Fibroblast of skin of scalp (primary cell): ENCODE results near the gene ATP5F1D.

Experiments
- DNase-seq: peaks from one replicate; pipeline ENCODE4 v3.0.0-alpha.2; 2013

The ATP5F1D gene

GRCh38 chr19:1283207-1283916 lies 41.8 kb downstream of the ATP5F1D start:
- DNase-seq: no peak

- DNase-seq: no peak
Measured at GRCh38 chr19:1283917-1284292, 42.4 kb downstream of the ATP5F1D start.

- DNase-seq: no peak
Measured at GRCh38 chr19:1284293-1284978, 42.9 kb downstream of the ATP5F1D start.

- no peak for DNase-seq
Measured at GRCh38 chr19:1284979-1285736, 43.6 kb downstream of the ATP5F1D start.

GRCh38 chr19:1285737-1286360 lies 44.3 kb downstream of the ATP5F1D start, which contains the start of gene EFNA2:
EFNA2 (plus strand) TSS chr19:1285873; CDS start chr19:1286169, 296 bp downstream.
- DNase-seq: no peak

GRCh38 chr19:1286487-1287353 lies 45.2 kb downstream of the ATP5F1D start:
- no peak for DNase-seq

GRCh38 chr19:1287354-1288225 lies 46.0 kb downstream of the ATP5F1D start:
- DNase-seq: no peak

GRCh38 chr19:1288226-1288612 lies 46.7 kb downstream of the ATP5F1D start:
- no peak for DNase-seq

GRCh38 chr19:1288833-1289685 lies 47.5 kb downstream of the ATP5F1D start:
- no peak for DNase-seq

GRCh38 chr19:1289686-1290025 lies 48.1 kb downstream of the ATP5F1D start:
- DNase-seq: no peak

GRCh38 chr19:1290196-1290702 lies 48.7 kb downstream of the ATP5F1D start:
- DNase-seq: no peak

GRCh38 chr19:1290703-1291651 lies 49.4 kb downstream of the ATP5F1D start:
- no peak for DNase-seq

GRCh38 chr19:1291761-1292418 lies 50.3 kb downstream of the ATP5F1D start:
- DNase-seq: no peak

GRCh38 chr19:1292419-1293151 lies 51.0 kb downstream of the ATP5F1D start:
- DNase-seq: no peak

GRCh38 chr19:1293782-1294604 lies 52.4 kb downstream of the ATP5F1D start:
- DNase-seq: no peak
